ENCODE measurements around the gene TRH. TPM values are rescaled to one million over a fixed set of nuclear protein-coding genes. Genes with fewer than 3 reads are reported as not detected.

Gene TRH
- total and polyA plus RNA-seq, 2 experiments from 2014 or later = 0.27 TPM; not detected in 1

DNA sequence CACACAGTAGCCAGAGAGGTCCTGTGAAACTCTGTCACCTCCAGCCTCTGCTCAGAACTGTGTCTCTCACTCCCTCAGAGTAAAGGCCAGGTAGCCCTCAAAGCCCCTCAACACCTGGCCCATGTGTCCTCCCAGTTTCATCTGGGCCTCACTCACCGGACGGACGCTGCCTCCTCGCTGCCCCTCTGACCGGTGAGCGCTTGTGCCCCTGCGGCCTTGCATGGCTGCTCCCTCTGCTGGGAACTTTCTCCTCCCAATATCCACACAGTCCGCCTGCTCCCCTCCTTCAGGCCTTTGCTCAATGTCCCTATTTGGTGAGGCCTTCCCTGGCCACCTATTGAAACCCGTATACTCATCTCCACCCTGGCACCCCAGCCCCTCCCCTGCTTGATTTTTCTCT is 36.8 kb upstream of the TRH start:
- no peaks in the 10 kb centered on the region for H3K9me2 ChIP-seq (replicated peaks; ENCODE audit: insufficient read depth)
- TF ChIP-seq EZH2 (IDR thresholded peaks at IDR 0.05; ENCODE audit: borderline replicate concordance) = no peak
- TF ChIP-seq, protein P1, sequence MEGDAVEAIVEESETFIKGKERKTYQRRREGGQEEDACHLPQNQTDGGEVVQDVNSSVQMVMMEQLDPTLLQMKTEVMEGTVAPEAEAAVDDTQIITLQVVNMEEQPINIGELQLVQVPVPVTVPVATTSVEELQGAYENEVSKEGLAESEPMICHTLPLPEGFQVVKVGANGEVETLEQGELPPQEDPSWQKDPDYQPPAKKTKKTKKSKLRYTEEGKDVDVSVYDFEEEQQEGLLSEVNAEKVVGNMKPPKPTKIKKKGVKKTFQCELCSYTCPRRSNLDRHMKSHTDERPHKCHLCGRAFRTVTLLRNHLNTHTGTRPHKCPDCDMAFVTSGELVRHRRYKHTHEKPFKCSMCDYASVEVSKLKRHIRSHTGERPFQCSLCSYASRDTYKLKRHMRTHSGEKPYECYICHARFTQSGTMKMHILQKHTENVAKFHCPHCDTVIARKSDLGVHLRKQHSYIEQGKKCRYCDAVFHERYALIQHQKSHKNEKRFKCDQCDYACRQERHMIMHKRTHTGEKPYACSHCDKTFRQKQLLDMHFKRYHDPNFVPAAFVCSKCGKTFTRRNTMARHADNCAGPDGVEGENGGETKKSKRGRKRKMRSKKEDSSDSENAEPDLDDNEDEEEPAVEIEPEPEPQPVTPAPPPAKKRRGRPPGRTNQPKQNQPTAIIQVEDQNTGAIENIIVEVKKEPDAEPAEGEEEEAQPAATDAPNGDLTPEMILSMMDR (IDR thresholded peaks at IDR 0.05; ENCODE audit: poor library complexity) = no peak
- no peaks in the 10 kb centered on the region for H3K9me3 ChIP-seq (ENCODE audit: low read depth)
- no peaks in the 10 kb centered on the region for H3K79me2 ChIP-seq
- no peak overlapping the region for H3K27ac ChIP-seq
- no peaks in the 10 kb centered on the region for H3K36me3 ChIP-seq (replicated peaks; ENCODE audit: insufficient read depth, low read depth)
- H3K27me3 ChIP-seq = no peaks in the 10 kb centered on the region
- H4K20me1 ChIP-seq (ENCODE audit: insufficient read depth, poor library complexity, severe bottlenecking) = no peaks in the 10 kb centered on the region
- 77% methylated on average over 9 of the region's 9 CpGs for WGBS (ENCODE audit: low lambda C conversion rate, missing lambda C conversion rate)
- DNase-seq (ENCODE audit: low spot score) = no peak
- H3K4me1 ChIP-seq (ENCODE audit: insufficient read depth) = no peaks in the 10 kb centered on the region
- no peak overlapping the region for H2AFZ ChIP-seq
- H3K4me3 ChIP-seq = no peak overlapping the region
- H3K4me2 ChIP-seq = no peak overlapping the region

DNA sequence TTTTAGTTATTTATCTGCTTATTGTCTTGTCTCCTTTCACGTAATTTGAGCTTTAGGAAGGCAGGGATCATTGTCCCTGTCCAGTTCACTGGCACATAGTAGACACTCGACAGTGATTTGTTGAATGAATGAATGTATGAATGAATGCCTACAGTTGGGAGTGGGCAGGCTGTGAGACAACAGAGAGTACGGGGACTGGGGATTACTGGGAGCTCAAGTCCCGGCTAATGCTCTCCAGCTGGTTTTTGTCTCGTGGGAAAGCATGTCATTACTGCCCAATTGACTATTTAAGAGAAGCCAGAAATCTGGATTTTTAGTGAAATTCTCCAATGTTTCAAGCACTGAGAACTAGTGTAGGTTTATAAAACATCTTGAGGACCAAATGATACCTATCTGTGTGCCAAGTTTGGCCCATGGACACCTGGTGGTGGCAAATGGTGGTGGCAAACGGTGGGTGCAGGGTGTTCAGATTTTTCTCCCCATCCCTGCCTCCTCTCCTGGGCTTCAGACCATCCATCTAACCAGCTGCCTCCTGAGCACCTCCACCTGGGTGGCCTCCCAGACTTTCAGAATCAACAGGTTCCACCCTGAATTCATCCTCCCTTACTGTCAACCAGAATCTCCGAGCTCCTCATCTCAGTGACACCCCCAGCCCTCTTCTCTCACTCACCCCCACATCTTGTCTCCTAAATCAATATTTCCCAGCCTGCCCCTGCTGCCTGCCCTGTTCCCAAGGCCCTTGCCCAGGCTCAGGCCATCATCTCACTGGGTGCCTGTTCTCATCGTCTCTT is 36.2 kb upstream of the TRH start:
- Histone ChIP-seq H3K27me3 (no peaks in the 10 kb centered on the region), H3K79me2 (no peaks in the 10 kb centered on the region), H3K36me3 (replicated peaks; ENCODE audit: insufficient read depth, low read depth) (no peaks in the 10 kb centered on the region), H4K20me1 (ENCODE audit: insufficient read depth, poor library complexity, severe bottlenecking) (no peaks in the 10 kb centered on the region), H3K9me3 (ENCODE audit: low read depth) (no peaks in the 10 kb centered on the region), H3K4me1 (ENCODE audit: insufficient read depth) (no peaks in the 10 kb centered on the region), H3K9me2 (replicated peaks; ENCODE audit: insufficient read depth) (no peaks in the 10 kb centered on the region), H3K4me3 (no peak overlapping the region), H3K4me2 (no peak overlapping the region), H3K27ac (no peak overlapping the region), H2AFZ (no peak overlapping the region)
- TF ChIP-seq, protein P1 (IDR thresholded peaks at IDR 0.05; ENCODE audit: poor library complexity) = no peak
- TF ChIP-seq EZH2 (IDR thresholded peaks at IDR 0.05; ENCODE audit: borderline replicate concordance) (no peak), EZH2phosphoT487 (IDR thresholded peaks at IDR 0.05; ENCODE audit: low read depth, severe bottlenecking, unreplicated experiment) (no peak)
- no peak for DNase-seq (ENCODE audit: low spot score)
- 64% methylated on average over 7 of the region's 8 CpGs for WGBS (ENCODE audit: low lambda C conversion rate, missing lambda C conversion rate)

DNA sequence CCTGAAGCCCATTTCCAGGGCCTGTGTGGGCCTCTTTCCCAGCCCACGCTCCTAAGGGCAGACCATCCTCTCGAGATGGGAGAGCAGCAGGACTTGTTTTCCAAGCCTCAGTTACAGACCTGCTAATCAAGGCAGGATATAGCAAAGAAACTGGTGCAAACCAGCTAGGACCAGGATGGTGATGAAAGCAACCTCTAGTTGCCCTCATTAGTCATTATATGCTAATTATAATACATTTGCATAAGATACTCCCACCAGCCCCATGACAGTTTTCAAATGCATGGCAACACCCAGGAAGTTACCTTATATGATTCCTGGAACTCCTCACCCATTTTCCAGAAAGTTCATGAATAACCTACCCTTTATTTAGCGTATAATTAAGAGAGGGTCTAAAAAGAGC is 34.4 kb upstream of the TRH start:
- TF ChIP-seq, protein P1 (IDR thresholded peaks at IDR 0.05; ENCODE audit: poor library complexity) = no peak
- TF ChIP-seq EZH2 (IDR thresholded peaks at IDR 0.05; ENCODE audit: borderline replicate concordance) (no peak), EZH2phosphoT487 (IDR thresholded peaks at IDR 0.05; ENCODE audit: low read depth, severe bottlenecking, unreplicated experiment) (no peak)
- 81% methylated on average over 3 of the region's 3 CpGs for WGBS (ENCODE audit: low lambda C conversion rate, missing lambda C conversion rate)

More for the DNA sequence above, 34.4 kb upstream of the TRH start:
- no peak overlapping the region for H3K27ac ChIP-seq
- no peaks in the 10 kb centered on the region for H3K9me3 ChIP-seq (ENCODE audit: low read depth)
- H3K4me3 ChIP-seq = no peak overlapping the region
- H3K9me2 ChIP-seq (replicated peaks; ENCODE audit: insufficient read depth) = no peaks in the 10 kb centered on the region
- no peak for DNase-seq (ENCODE audit: low spot score)
- no peak overlapping the region for H2AFZ ChIP-seq
- H3K4me1 ChIP-seq (ENCODE audit: insufficient read depth) = no peaks in the 10 kb centered on the region
- no peaks in the 10 kb centered on the region for H4K20me1 ChIP-seq (ENCODE audit: insufficient read depth, poor library complexity, severe bottlenecking)
- H3K27me3 ChIP-seq = no peaks in the 10 kb centered on the region
- H3K4me2 ChIP-seq = no peak overlapping the region
- no peaks in the 10 kb centered on the region for H3K79me2 ChIP-seq
- H3K36me3 ChIP-seq (replicated peaks; ENCODE audit: insufficient read depth, low read depth) = no peaks in the 10 kb centered on the region

Measured in hepatocyte (in vitro differentiated cells).